SW 1271 (cell line): ENCODE data around the gene RPL12.

ENCODE experiments used
- DNase-seq, 2 experiments: peaks; one replicate each; lab custom pipeline; 2025; lab: John Stamatoyannopoulos, UW

Gene RPL12

GRCh38 chr9:127403507-127404192 is 47.6 kb downstream of the RPL12 start:
- DNase-seq = no peak

GRCh38 chr9:127402401-127403090 is 48.7 kb downstream of the RPL12 start:
- no peak for DNase-seq

- no peak for DNase-seq
Observed at GRCh38 chr9:127399736-127400269, 51.4 kb downstream of the RPL12 start.

- no peak for DNase-seq
Observed at GRCh38 chr9:127398715-127399400, 52.3 kb downstream of the RPL12 start.

- no peak for DNase-seq
Observed at GRCh38 chr9:127398275-127398647, 52.9 kb downstream of the RPL12 start.
